ENCODE results near the gene SCNN1A.

Gene SCNN1A

GRCh38 chr12:6315704-6316597, 59.4 kb downstream of the SCNN1A start:
- no peak for DNase-seq

- no peak for DNase-seq
These were observed 60.2 kb downstream of the SCNN1A start for GRCh38 chr12:6315184-6315583.

GRCh38 chr12:6314776-6315175, 60.6 kb downstream of the SCNN1A start:
- DNase-seq: no peak

GRCh38 chr12:6313326-6313940, 61.9 kb downstream of the SCNN1A start:
- no peak for DNase-seq

GRCh38 chr12:6312529-6313325, 62.6 kb downstream of the SCNN1A start:
- DNase-seq: no peak

GRCh38 chr12:6311822-6312528, 63.4 kb downstream of the SCNN1A start:
- DNase-seq: no peak

GRCh38 chr12:6310771-6311610, 64.4 kb downstream of the SCNN1A start:
- no peak for DNase-seq

- DNase-seq: no peak
These were observed 67.8 kb downstream of the SCNN1A start for GRCh38 chr12:6307529-6307928.

GRCh38 chr12:6306599-6307220, 68.7 kb downstream of the SCNN1A start:
- no peak for DNase-seq

- DNase-seq: no peak
These were observed 69.2 kb downstream of the SCNN1A start for GRCh38 chr12:6306151-6306550.

GRCh38 chr12:6303071-6303470, 72.3 kb downstream of the SCNN1A start:
- no peak for DNase-seq

- no peak for DNase-seq
These were observed 72.7 kb downstream of the SCNN1A start for GRCh38 chr12:6302621-6303020.

GRCh38 chr12:6301721-6302120, 73.6 kb downstream of the SCNN1A start:
- no peak for DNase-seq

- no peak for DNase-seq
These were observed 78.2 kb downstream of the SCNN1A start for GRCh38 chr12:6297170-6297569.
